ENCODE results near the gene ZNF69. TPM values are rescaled to one million over a fixed set of nuclear protein-coding genes. Genes with fewer than 3 reads are reported as not detected.
"Not testable (repeated sequence)": the region's sequence is repeated elsewhere in the genome, so short reads cannot be mapped to it uniquely, and the experiment has no call there.

ZNF69 gene
- polyA plus RNA-seq, 1 donor from 2014 or later = 14.4 TPM

- H3K9me3 ChIP-seq (ENCODE audit: low read length); H3K36me3 ChIP-seq (ENCODE audit: insufficient read depth, low read length); H3F3A ChIP-seq (ENCODE audit: insufficient read depth, low read length, poor library complexity, severe bottlenecking); H3K27me3 ChIP-seq (ENCODE audit: insufficient read depth, low read depth, low read length); H3K9me2 ChIP-seq (ENCODE audit: insufficient read depth, low read length); H4K20me1 ChIP-seq (ENCODE audit: insufficient read depth): not testable (repeated sequence)
- Histone ChIP-seq H3K79me2 (replicated peaks; ENCODE audit: insufficient read depth, low read length) (peaks cover 18% of the 10 kb centered on the region), H2AFZ (ENCODE audit: low read depth, low read length) (peak overlapping the region; percentile 40), H3K4me2 (ENCODE audit: low read length) (peak overlapping the region; percentile 59), H3K27ac (ENCODE audit: low read length) (peak overlapping the region; percentile 93), H3K4me3 (ENCODE audit: low read length) (peak overlapping the region; percentile 90), H3K9ac (ENCODE audit: low read length) (peak overlapping the region; percentile 89)
Observed at GRCh38 chr19:11925651-11926187, 38.1 kb downstream of the ZNF69 start.

GRCh38 chr19:11927227-11927626 is 39.6 kb downstream of the ZNF69 start:
- peaks cover 18% of the 10 kb centered on the region for H3K79me2 ChIP-seq (replicated peaks; ENCODE audit: insufficient read depth, low read length)

More at GRCh38 chr19:11927227-11927626, 39.6 kb downstream of the ZNF69 start:
- Histone ChIP-seq H2AFZ (ENCODE audit: low read depth, low read length) (no peak overlapping the region), H3K4me2 (ENCODE audit: low read length) (no peak overlapping the region), H3F3A (ENCODE audit: insufficient read depth, low read length, poor library complexity, severe bottlenecking) (no peaks in the 10 kb centered on the region), H3K27me3 (ENCODE audit: insufficient read depth, low read depth, low read length) (no peaks in the 10 kb centered on the region), H3K27ac (ENCODE audit: low read length) (no peak overlapping the region), H3K4me3 (ENCODE audit: low read length) (no peak overlapping the region), H3K9ac (ENCODE audit: low read length) (no peak overlapping the region), H3K9me3 (ENCODE audit: low read length) (no peaks in the 10 kb centered on the region), H4K20me1 (ENCODE audit: insufficient read depth) (no peaks in the 10 kb centered on the region), H3K36me3 (ENCODE audit: insufficient read depth, low read length) (no peaks in the 10 kb centered on the region), H3K9me2 (ENCODE audit: insufficient read depth, low read length) (no peaks in the 10 kb centered on the region)
- TF ChIP-seq POLR2AphosphoS5 (IDR thresholded peaks at IDR 0.05) = no peak
- TF ChIP-seq RAD21 (conservative IDR thresholded peaks at IDR 0.05) = no peak
- no peak for TF ChIP-seq TAF1 (IDR thresholded peaks at IDR 0.05; ENCODE audit: low read depth)
- no peak for TF ChIP-seq REST (IDR thresholded peaks at IDR 0.05; ENCODE audit: borderline replicate concordance)
- TF ChIP-seq EP300 (conservative IDR thresholded peaks at IDR 0.05; ENCODE audit: poor library complexity, severe bottlenecking) = no peak
- TF ChIP-seq CTCF (IDR thresholded peaks at IDR 0.05; ENCODE audit: poor library complexity, severe bottlenecking) = no peak
- no peak for TF ChIP-seq EZH2 (IDR thresholded peaks at IDR 0.05; ENCODE audit: borderline replicate concordance, insufficient read depth, low read length, poor library complexity, severe bottlenecking)
- no peak for TF ChIP-seq MXI1 (conservative IDR thresholded peaks at IDR 0.05; ENCODE audit: poor library complexity, severe bottlenecking)
- no peak for TF ChIP-seq SMC3 (conservative IDR thresholded peaks at IDR 0.05; ENCODE audit: poor library complexity)

Measured in neural cell (in vitro differentiated cells).